ENCODE data around the gene DYNLRB2. TPM values are rescaled to one million over a fixed set of nuclear protein-coding genes. Genes with fewer than 3 reads are reported as not detected.

The DYNLRB2 gene
- total and polyA plus RNA-seq, 10 of the 15 experiments (the other 5 are each of a cell fraction or from before 2014, with no cell fraction given) = 0.21 to 1.2 (median 0.40) TPM; not detected in 5

- TF ChIP-seq HCFC1 (IDR thresholded peaks at IDR 0.05; ENCODE audit: low read length) (no peak), CBFB (IDR thresholded peaks at IDR 0.05; ENCODE audit: low read depth) (no peak), MLLT1 (IDR thresholded peaks at IDR 0.05) (no peak), MTA3 (IDR thresholded peaks at IDR 0.05; ENCODE audit: borderline replicate concordance, low read length) (peak; percentile 67; the same call in 1 of the 2 replicates), ZBTB4 (CRISPR knock-in tag; IDR thresholded peaks at IDR 0.05) (no peak), EGR1 (IDR thresholded peaks at IDR 0.05; ENCODE audit: borderline replicate concordance in 1 of 2, low read depth in 2 of 2, low read length in 2 of 2) (no peak), ZNF274 (IDR thresholded peaks at IDR 0.05; ENCODE audit: insufficient read depth, insufficient read length) (no peak), MYB (IDR thresholded peaks at IDR 0.05; ENCODE audit: borderline replicate concordance, low read depth, low read length) (no peak), ZNF622 (IDR thresholded peaks at IDR 0.05) (no peak), BACH1 (IDR thresholded peaks at IDR 0.05; ENCODE audit: borderline replicate concordance) (no peak), ZBED1 (IDR thresholded peaks at IDR 0.05; ENCODE audit: borderline replicate concordance) (peak; percentile 70; the same call in 1 of the 2 replicates), EP300 (IDR thresholded peaks at IDR 0.05; ENCODE audit: borderline replicate concordance in 1 of 2, control insufficient read depth in 1 of 2, low read depth in 2 of 2, low read length in 2 of 2) (no peak), RAD21 (IDR thresholded peaks at IDR 0.05; ENCODE audit: insufficient read depth, low read depth, low read length) (no peak), ASH2L (IDR thresholded peaks at IDR 0.05; ENCODE audit: borderline replicate concordance, low read depth) (no peak), HDGF (IDR thresholded peaks at IDR 0.05) (no peak), CREM (IDR thresholded peaks at IDR 0.05; ENCODE audit: low read depth) (peak; percentile 64), REST (IDR thresholded peaks at IDR 0.05; ENCODE audit: low read depth, low read length) (no peak), POLR2A (IDR thresholded peaks at IDR 0.05; ENCODE audit: low read depth, low read length) (no peak), RFX5 (IDR thresholded peaks at IDR 0.05; ENCODE audit: low read depth, low read length) (no peak), IKZF1 (conservative IDR thresholded peaks at IDR 0.05) (no peak), SREBF1 (IDR thresholded peaks at IDR 0.05; ENCODE audit: low read length) (no peak), FOS (IDR thresholded peaks at IDR 0.05; ENCODE audit: borderline replicate concordance, extremely low read depth, insufficient read length) (no peak), BRCA1 (IDR thresholded peaks at IDR 0.05; ENCODE audit: low read depth, low read length) (no peak), TCF12 (IDR thresholded peaks at IDR 0.05; ENCODE audit: low read depth, low read length) (no peak)
- TF ChIP-seq, protein P1, sequence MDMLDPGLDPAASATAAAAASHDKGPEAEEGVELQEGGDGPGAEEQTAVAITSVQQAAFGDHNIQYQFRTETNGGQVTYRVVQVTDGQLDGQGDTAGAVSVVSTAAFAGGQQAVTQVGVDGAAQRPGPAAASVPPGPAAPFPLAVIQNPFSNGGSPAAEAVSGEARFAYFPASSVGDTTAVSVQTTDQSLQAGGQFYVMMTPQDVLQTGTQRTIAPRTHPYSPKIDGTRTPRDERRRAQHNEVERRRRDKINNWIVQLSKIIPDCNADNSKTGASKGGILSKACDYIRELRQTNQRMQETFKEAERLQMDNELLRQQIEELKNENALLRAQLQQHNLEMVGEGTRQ (IDR thresholded peaks at IDR 0.05; ENCODE audit: borderline replicate concordance, low read depth, low read length) = no peak
Measured at GRCh38 chr16:80585764-80586163, 45.0 kb downstream of the DYNLRB2 start (continued).
